Vagina (tissue), 2 donors: ENCODE results near the gene CDK3. TPM values are rescaled to one million over a fixed set of nuclear protein-coding genes. Genes with fewer than 3 reads are reported as not detected.

Experiments
- DNase-seq, 2 donors: peaks; one replicate each; pipeline ENCODE4 v3.0.0-alpha.2; 2017; ENCODE audit errors: extremely low spot score in 2 of 2
- H3K27ac ChIP-seq: fragments of 200-600 bp; sonication (generic); one replicate; pipeline ENCODE4 v1.5.1; 2019
- H3K27me3 ChIP-seq: fragments of 200-600 bp; sonication (generic); one replicate; pipeline ENCODE4 v1.5.1; 2019
- H3K36me3 ChIP-seq, 2 donors: fragments of 200-600 bp; sonication (generic); one replicate each; pipeline ENCODE4 v1.5.1; 2017 to 2019
- H3K4me1 ChIP-seq: fragments of 200-600 bp; sonication (generic); one replicate; pipeline ENCODE4 v1.5.1; 2019
- H3K4me3 ChIP-seq, 2 donors: fragments of 200-600 bp; sonication (generic); 1 replicate in 1 of 2; 2 replicates in 1 of 2; pipeline ENCODE4 v1.5.1; 2016 to 2019
- H3K9me3 ChIP-seq: fragments of 200-600 bp; sonication (generic); one replicate; pipeline ENCODE4 v1.5.1; 2019
- POLR2A ChIP-seq, 2 donors: fragments of 450-650 bp; IDR thresholded peaks; one replicate each; pipeline ENCODE4 v1.6.1; 2017; ENCODE audit warnings: antibody characterized with exemption in 2 of 2, mild to moderate bottlenecking in 2 of 2, moderate library complexity in 2 of 2
- POLR2AphosphoS5 ChIP-seq, 2 donors: sonication (generic); formaldehyde crosslinking; IDR thresholded peaks; one replicate each; pipeline ENCODE4 v1.9.0; 2017; ENCODE audit warnings: antibody characterized with exemption in 2 of 2, mild to moderate bottlenecking in 2 of 2, low read depth in 1 of 2; ENCODE audit not compliant: insufficient read depth in 1 of 2
- intact Hi-C: fragments of 100-400 bp; cut with DNase I; formaldehyde crosslinking; loops from one replicate; pipeline ENCODE4 v1.15.1; 2023
- total RNA-seq: library from RNA; depleted of rRNA; stranded (reverse); fragments of >200 nt; gene quantifications from one replicate; pipeline ENCODE4 v1.2.3, GENCODE V29; 2016
- TF ChIP-seq, protein P1 (sequence below), 3 experiments: fragments of 450-650 bp in 2 of 3; fragments of 200-600 bp in 1 of 3; sonication (generic) in 1 of 3; IDR thresholded peaks; one replicate each; pipeline ENCODE4 v1.5.1; 2017 to 2019; ENCODE audit warnings: antibody characterized with exemption in 3 of 3, mild to moderate bottlenecking in 2 of 3, moderate library complexity in 2 of 3

CDK3 gene
- total RNA-seq, 1 donor from 2014 or later = 3.2 TPM

DNA sequence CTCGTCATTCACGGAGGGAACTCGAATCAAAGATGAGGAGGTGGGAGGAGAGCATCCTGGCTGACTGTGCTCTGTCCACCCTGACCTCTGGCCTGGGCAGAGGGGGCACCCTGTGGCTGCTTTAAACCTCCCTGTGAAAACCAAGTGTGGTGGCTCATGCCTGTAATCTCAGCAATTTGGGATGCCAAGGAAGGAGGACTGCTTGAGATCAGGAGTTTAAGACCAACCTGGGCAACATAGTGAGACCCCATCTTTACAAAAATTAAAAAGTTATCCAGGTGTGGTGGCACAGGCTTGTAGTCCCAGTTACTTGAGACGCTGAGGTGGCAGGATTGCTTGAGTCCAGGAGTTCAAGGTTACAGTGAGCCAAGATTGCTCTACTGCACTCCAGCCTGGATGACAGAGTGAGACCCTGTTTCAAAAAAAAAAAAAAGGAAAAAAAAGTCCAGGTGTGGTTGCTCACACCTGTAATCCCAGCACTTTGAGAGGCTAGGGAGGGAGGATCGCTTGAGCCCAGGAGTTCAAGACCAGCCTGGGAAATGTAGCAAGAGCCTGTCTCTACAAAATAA lies 5.8 kb upstream of the CDK3 start:
- no peaks in the 10 kb centered on the region for H3K9me3 ChIP-seq
- H3K27ac ChIP-seq = no peak overlapping the region
- no peak for DNase-seq
- peaks cover 9% of the 10 kb centered on the region for H3K4me1 ChIP-seq
- H3K4me3 ChIP-seq = no peak overlapping the region
- intact Hi-C loops = no loop called here
- no peak for TF ChIP-seq POLR2A (IDR thresholded peaks at IDR 0.05)
- TF ChIP-seq POLR2AphosphoS5 (IDR thresholded peaks at IDR 0.05; ENCODE audit: insufficient read depth in 1 of 2, low read depth in 1 of 2) = no peak
- TF ChIP-seq, protein P1, sequence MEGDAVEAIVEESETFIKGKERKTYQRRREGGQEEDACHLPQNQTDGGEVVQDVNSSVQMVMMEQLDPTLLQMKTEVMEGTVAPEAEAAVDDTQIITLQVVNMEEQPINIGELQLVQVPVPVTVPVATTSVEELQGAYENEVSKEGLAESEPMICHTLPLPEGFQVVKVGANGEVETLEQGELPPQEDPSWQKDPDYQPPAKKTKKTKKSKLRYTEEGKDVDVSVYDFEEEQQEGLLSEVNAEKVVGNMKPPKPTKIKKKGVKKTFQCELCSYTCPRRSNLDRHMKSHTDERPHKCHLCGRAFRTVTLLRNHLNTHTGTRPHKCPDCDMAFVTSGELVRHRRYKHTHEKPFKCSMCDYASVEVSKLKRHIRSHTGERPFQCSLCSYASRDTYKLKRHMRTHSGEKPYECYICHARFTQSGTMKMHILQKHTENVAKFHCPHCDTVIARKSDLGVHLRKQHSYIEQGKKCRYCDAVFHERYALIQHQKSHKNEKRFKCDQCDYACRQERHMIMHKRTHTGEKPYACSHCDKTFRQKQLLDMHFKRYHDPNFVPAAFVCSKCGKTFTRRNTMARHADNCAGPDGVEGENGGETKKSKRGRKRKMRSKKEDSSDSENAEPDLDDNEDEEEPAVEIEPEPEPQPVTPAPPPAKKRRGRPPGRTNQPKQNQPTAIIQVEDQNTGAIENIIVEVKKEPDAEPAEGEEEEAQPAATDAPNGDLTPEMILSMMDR (IDR thresholded peaks at IDR 0.05) = no peak
- no peaks in the 10 kb centered on the region for H3K27me3 ChIP-seq
- H3K36me3 ChIP-seq = peaks cover 0 to 5% of the 10 kb centered on the region in 2 donors

DNA sequence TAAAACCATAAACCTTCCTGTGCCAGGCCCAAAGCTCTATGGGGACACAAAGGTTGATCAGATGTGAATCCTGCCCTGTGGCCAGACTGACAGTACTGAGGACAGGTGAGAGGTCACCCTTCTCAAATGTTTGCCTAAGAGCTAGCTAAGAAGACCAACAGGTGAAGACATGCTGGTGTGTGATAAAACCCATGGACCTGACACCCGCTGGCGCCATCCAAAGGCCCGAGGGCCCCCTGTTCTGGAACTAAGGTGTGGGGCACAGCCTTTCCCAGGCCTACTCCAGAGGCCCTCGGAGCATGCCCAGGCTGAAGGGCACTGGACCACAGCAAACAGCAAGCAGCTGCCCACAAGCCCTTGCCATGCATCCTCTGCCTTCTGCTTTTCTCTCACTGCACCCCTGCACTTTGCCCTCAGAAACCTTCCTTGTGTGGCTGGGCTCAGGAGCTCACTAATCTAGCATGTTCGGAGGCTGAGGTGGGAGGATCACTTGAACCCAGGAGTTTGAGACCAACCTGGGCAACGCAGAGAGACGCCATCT lies 5.2 kb upstream of the CDK3 start:
- H3K4me1 ChIP-seq = peaks cover 13% of the 10 kb centered on the region
- H3K4me3 ChIP-seq = no peak overlapping the region
- TF ChIP-seq, protein P1 (IDR thresholded peaks at IDR 0.05) = no peak
- no peak for TF ChIP-seq POLR2AphosphoS5 (IDR thresholded peaks at IDR 0.05; ENCODE audit: insufficient read depth in 1 of 2, low read depth in 1 of 2)
- no peak for TF ChIP-seq POLR2A (IDR thresholded peaks at IDR 0.05)
- H3K36me3 ChIP-seq = peaks cover 0 to 5% of the 10 kb centered on the region in 2 donors
- no peaks in the 10 kb centered on the region for H3K27me3 ChIP-seq
- intact Hi-C loops = no loop called here
- DNase-seq = no peak
- no peaks in the 10 kb centered on the region for H3K9me3 ChIP-seq
- H3K27ac ChIP-seq = no peak overlapping the region

DNA sequence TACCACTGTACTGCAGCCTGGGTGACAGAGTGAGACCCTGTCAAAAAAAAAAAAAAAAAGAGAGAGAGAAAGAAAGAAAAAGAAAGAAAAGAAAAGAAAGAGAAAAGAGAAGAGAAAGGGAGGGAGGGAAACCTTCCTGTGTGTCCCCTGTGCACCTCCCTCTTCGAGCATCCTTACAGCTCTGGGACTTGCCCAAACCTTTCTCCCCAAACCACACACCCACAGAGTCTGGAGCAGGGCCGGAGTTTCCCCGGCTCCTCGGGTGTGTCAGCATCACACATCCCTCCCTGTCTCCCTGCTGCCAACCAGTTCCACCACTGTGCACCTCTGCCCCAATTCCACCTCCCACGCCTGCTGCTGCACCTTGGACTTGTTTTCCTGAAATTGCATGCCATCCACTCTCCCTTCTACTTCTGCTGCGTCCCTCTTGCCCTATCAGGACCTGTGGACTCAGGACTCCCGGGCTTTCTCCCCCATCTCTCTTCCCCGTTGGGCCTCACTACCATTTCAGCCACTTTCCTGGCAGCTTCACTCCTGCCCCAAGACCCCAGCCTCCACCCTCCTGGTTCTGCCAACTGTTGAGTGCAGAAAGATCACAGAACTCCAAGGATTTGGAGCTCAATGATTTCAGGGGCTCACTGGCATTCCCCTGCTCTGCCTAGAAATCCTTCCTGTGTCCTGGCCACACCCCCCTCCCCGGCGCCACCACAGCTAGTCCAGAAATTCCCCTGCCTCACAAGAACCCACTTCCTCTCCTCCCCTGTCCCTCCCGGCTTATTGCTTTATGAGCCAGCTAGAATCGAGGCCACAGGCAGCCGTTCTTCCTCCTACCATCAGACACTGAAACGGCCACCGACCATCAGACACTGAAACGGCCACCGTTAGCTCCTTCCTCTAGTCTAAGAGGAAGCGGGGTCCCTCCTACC lies 3.7 kb upstream of the CDK3 start:
- H3K27me3 ChIP-seq = no peaks in the 10 kb centered on the region
- DNase-seq = peak in 1 of 2 donors; percentile 83
- peaks cover 14% of the 10 kb centered on the region for H3K4me1 ChIP-seq
- intact Hi-C loops = no loop called here
- TF ChIP-seq, protein P1 (IDR thresholded peaks at IDR 0.05) = no peak
- no peak for TF ChIP-seq POLR2AphosphoS5 (IDR thresholded peaks at IDR 0.05; ENCODE audit: insufficient read depth in 1 of 2, low read depth in 1 of 2)
- TF ChIP-seq POLR2A (IDR thresholded peaks at IDR 0.05) = no peak
- H3K4me3 ChIP-seq = no peak overlapping the region
- no peak overlapping the region for H3K27ac ChIP-seq
- no peaks in the 10 kb centered on the region for H3K9me3 ChIP-seq
- H3K36me3 ChIP-seq = no peaks in the 10 kb centered on the region

GRCh38 chr17:75998327-75998795 lies 2.3 kb upstream of the CDK3 start:
- H3K4me1 ChIP-seq = peaks cover 14% of the 10 kb centered on the region
- intact Hi-C loops = no loop called here

More at GRCh38 chr17:75998327-75998795, 2.3 kb upstream of the CDK3 start:
- TF ChIP-seq POLR2AphosphoS5 (IDR thresholded peaks at IDR 0.05; ENCODE audit: insufficient read depth in 1 of 2, low read depth in 1 of 2) = no peak
- no peak for TF ChIP-seq POLR2A (IDR thresholded peaks at IDR 0.05)
- TF ChIP-seq, protein P1 (IDR thresholded peaks at IDR 0.05) = no peak
- no peak for DNase-seq
- no peak overlapping the region for H3K4me3 ChIP-seq
- H3K9me3 ChIP-seq = no peaks in the 10 kb centered on the region
- H3K27ac ChIP-seq = no peak overlapping the region
- H3K36me3 ChIP-seq = peaks cover 0 to 1% of the 10 kb centered on the region in 2 donors
- no peaks in the 10 kb centered on the region for H3K27me3 ChIP-seq
